ENCODE measurements around the gene MARF1.

DNA sequence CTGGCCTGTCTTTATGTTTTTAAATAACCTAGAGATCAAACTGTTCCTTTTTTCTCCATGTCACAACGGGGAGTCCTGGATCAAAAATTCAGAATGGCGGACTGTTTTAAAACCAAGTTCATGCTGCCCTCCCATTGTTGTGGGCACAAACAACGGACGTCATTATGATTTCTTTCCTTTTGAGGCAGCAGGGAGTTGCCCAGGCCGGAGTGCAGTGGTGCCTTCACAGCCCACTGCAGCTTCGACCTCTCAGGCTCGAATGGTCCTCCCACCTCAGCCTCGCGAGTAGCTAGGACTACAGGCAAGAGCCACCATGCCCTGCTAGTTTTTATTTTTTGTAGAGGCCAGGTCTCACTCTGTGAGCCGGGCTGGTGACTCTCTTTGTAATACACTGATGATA is 33.6 kb upstream of the MARF1 start:
- no peak for TF ChIP-seq EZH2 (IDR thresholded peaks at IDR 0.05; ENCODE audit: borderline replicate concordance, low read depth, low read length, severe bottlenecking)
- TF ChIP-seq, protein P1, sequence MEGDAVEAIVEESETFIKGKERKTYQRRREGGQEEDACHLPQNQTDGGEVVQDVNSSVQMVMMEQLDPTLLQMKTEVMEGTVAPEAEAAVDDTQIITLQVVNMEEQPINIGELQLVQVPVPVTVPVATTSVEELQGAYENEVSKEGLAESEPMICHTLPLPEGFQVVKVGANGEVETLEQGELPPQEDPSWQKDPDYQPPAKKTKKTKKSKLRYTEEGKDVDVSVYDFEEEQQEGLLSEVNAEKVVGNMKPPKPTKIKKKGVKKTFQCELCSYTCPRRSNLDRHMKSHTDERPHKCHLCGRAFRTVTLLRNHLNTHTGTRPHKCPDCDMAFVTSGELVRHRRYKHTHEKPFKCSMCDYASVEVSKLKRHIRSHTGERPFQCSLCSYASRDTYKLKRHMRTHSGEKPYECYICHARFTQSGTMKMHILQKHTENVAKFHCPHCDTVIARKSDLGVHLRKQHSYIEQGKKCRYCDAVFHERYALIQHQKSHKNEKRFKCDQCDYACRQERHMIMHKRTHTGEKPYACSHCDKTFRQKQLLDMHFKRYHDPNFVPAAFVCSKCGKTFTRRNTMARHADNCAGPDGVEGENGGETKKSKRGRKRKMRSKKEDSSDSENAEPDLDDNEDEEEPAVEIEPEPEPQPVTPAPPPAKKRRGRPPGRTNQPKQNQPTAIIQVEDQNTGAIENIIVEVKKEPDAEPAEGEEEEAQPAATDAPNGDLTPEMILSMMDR (IDR thresholded peaks at IDR 0.05; ENCODE audit: borderline replicate concordance, extremely low read depth, low read length, poor library complexity, severe bottlenecking), result no peak
